Keratinocyte (primary cell): ENCODE measurements around the gene KLHDC7A. TPM values are rescaled to one million over a fixed set of nuclear protein-coding genes. Genes with fewer than 3 reads are reported as not detected.

Experiments
- DNase-seq: peaks from one replicate; pipeline ENCODE4 v3.0.0-alpha.2; 2011; ENCODE audit warnings: low read depth, missing footprints, low spot score
- FAIRE-seq: peaks from 2 replicates; lab custom pipeline; 2011; peaks lifted over from hg19 to GRCh38; lab: Jason Lieb, UNC
- H2AFZ ChIP-seq: 2 replicates; pipeline ENCODE4 v1.6.0; 2012; ENCODE audit warnings: low read length, control low read depth, inconsistent platforms; ENCODE audit not compliant: control insufficient read depth
- H3K27ac ChIP-seq: 2 replicates; pipeline ENCODE4 v1.5.1; 2011; ENCODE audit warnings: low read length; ENCODE audit not compliant: control insufficient read depth, insufficient read depth
- H3K27me3 ChIP-seq: 3 replicates; pipeline ENCODE4 v1.6.0; 2011; ENCODE audit warnings: low read length; ENCODE audit not compliant: control insufficient read depth, insufficient read depth; ENCODE audit errors: extremely low read depth
- H3K36me3 ChIP-seq, 2 experiments: 2 replicates in 1 of 2; 3 replicates in 1 of 2; pipeline ENCODE4 v1.5.1; 2011; ENCODE audit warnings: low read length in 2 of 2, mild to moderate bottlenecking in 1 of 2; ENCODE audit not compliant: control insufficient read depth in 2 of 2, insufficient read depth in 2 of 2; ENCODE audit errors: extremely low read depth in 1 of 2
- H3K4me1 ChIP-seq: 3 replicates; pipeline ENCODE4 v1.5.1; 2011; ENCODE audit warnings: low read length; ENCODE audit not compliant: control insufficient read depth, insufficient read depth; ENCODE audit errors: extremely low read depth
- H3K4me2 ChIP-seq: 3 replicates; pipeline ENCODE4 v1.6.0; 2011; ENCODE audit warnings: low read depth, low read length; ENCODE audit not compliant: control insufficient read depth, insufficient read depth; ENCODE audit errors: extremely low read depth
- H3K4me3 ChIP-seq, 3 experiments: fragments of 200-600 bp in 1 of 3; sonication (generic) in 1 of 3; 2 replicates in 2 of 3; 3 replicates in 1 of 3; pipeline ENCODE4 v1.5.1; 2011 to 2016; ENCODE audit warnings: low read length in 3 of 3, mild to moderate bottlenecking in 3 of 3, control low read depth in 2 of 3, inconsistent platforms in 1 of 3, low read depth in 1 of 3, mixed read lengths in 1 of 3, mixed run types in 1 of 3, moderate library complexity in 1 of 3; ENCODE audit not compliant: control insufficient read depth in 2 of 3, insufficient read depth in 2 of 3; ENCODE audit errors: extremely low read depth in 1 of 3
- H3K79me2 ChIP-seq: 2 replicates; pipeline ENCODE4 v1.6.0; 2012; ENCODE audit warnings: low read length; ENCODE audit not compliant: control insufficient read depth, insufficient read depth
- H3K9ac ChIP-seq: 3 replicates; pipeline ENCODE4 v1.6.0; 2011; ENCODE audit warnings: low read length; ENCODE audit not compliant: control insufficient read depth, insufficient read depth; ENCODE audit errors: extremely low read depth
- H3K9me1 ChIP-seq: 3 replicates; pipeline ENCODE4 v1.6.0; 2011; ENCODE audit warnings: low read length; ENCODE audit not compliant: control insufficient read depth, insufficient read depth; ENCODE audit errors: extremely low read depth
- H3K9me3 ChIP-seq: 2 replicates; pipeline ENCODE4 v1.5.1; 2012; ENCODE audit warnings: low read depth, low read length; ENCODE audit not compliant: control insufficient read depth
- H4K20me1 ChIP-seq: 3 replicates; pipeline ENCODE4 v1.6.0; 2011; ENCODE audit warnings: low read length; ENCODE audit not compliant: control insufficient read depth, insufficient read depth; ENCODE audit errors: extremely low read depth
- EZH2 ChIP-seq: IDR thresholded peaks from one replicate; pipeline ENCODE4 v1.6.1; 2012; ENCODE audit warnings: inconsistent platforms, mild to moderate bottlenecking, low read length, moderate library complexity
- dilution Hi-C: fragments of 300-500 bp; cut with MboI; formaldehyde crosslinking; loops from one replicate; pipeline ENCODE4 v1.7.0; 2020; ENCODE audit warnings: low sequenced_read_pairs; ENCODE audit not compliant: extremely low pct_ligation_motif_present
- polyA plus RNA-seq, 5 experiments: library from polyadenylated mRNA; depleted of rRNA in 3 of 5; stranded (reverse) in 3 of 5; stranded (forward) in 1 of 5; unstranded in 1 of 5; fragments of >200 nt; gene quantifications; 1 replicate in 1 of 5; 2 replicates in 3 of 5; 3 replicates in 1 of 5; pipeline versions ENCODE4 v1.2.1 to v1.2.3, GENCODE V29; 2011 to 2012; ENCODE audit warnings: missing spikeins in 2 of 5, low read depth in 1 of 5, low replicate concordance in 1 of 5
- TF ChIP-seq, protein P1 (sequence below), 3 experiments: IDR thresholded peaks in 1 of 3; conservative IDR thresholded peaks in 1 of 3; optimal IDR thresholded peaks in 1 of 3; 2 replicates in 2 of 3; 3 replicates in 1 of 3; pipeline versions ENCODE3 to v1.5.1; 2011; ENCODE audit warnings: low read length in 3 of 3, mild to moderate bottlenecking in 3 of 3, moderate library complexity in 2 of 3, control low read depth in 1 of 3, inconsistent platforms in 1 of 3; ENCODE audit not compliant: insufficient read depth in 2 of 3; ENCODE audit errors: extremely low read depth in 1 of 3

KLHDC7A gene
- polyA plus RNA-seq, 1 donor (not counting 4 experiments of a cell fraction or from before 2014, with no cell fraction given) = not detected

GRCh38 chr1:18469514-18469913, 11.2 kb upstream of the KLHDC7A start:
- Histone ChIP-seq H3K36me3 (no peaks in the 10 kb centered on the region), H3K9ac (no peak overlapping the region), H3K4me1 (no peaks in the 10 kb centered on the region), H3K9me1 (no peaks in the 10 kb centered on the region), H3K27me3 (no peaks in the 10 kb centered on the region), H3K9me3 (no peaks in the 10 kb centered on the region), H3K4me2 (no peak overlapping the region), H4K20me1 (no peaks in the 10 kb centered on the region), H3K27ac (no peak overlapping the region), H3K4me3 (no peak overlapping the region), H2AFZ (no peak overlapping the region), H3K79me2 (no peaks in the 10 kb centered on the region)
- TF ChIP-seq, protein P1, sequence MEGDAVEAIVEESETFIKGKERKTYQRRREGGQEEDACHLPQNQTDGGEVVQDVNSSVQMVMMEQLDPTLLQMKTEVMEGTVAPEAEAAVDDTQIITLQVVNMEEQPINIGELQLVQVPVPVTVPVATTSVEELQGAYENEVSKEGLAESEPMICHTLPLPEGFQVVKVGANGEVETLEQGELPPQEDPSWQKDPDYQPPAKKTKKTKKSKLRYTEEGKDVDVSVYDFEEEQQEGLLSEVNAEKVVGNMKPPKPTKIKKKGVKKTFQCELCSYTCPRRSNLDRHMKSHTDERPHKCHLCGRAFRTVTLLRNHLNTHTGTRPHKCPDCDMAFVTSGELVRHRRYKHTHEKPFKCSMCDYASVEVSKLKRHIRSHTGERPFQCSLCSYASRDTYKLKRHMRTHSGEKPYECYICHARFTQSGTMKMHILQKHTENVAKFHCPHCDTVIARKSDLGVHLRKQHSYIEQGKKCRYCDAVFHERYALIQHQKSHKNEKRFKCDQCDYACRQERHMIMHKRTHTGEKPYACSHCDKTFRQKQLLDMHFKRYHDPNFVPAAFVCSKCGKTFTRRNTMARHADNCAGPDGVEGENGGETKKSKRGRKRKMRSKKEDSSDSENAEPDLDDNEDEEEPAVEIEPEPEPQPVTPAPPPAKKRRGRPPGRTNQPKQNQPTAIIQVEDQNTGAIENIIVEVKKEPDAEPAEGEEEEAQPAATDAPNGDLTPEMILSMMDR (optimal IDR thresholded peaks at IDR 0.05 in 1 of 3, IDR thresholded peaks at IDR 0.05 in 1 of 3, conservative IDR thresholded peaks at IDR 0.05 in 1 of 3; ENCODE audit: extremely low read depth in 1 of 3, insufficient read depth in 2 of 3, low read length in 3 of 3) = no peak
- TF ChIP-seq EZH2 = no peak
- FAIRE-seq (no peak), DNase-seq (no peak)
- dilution Hi-C loops = no loop called here

DNA sequence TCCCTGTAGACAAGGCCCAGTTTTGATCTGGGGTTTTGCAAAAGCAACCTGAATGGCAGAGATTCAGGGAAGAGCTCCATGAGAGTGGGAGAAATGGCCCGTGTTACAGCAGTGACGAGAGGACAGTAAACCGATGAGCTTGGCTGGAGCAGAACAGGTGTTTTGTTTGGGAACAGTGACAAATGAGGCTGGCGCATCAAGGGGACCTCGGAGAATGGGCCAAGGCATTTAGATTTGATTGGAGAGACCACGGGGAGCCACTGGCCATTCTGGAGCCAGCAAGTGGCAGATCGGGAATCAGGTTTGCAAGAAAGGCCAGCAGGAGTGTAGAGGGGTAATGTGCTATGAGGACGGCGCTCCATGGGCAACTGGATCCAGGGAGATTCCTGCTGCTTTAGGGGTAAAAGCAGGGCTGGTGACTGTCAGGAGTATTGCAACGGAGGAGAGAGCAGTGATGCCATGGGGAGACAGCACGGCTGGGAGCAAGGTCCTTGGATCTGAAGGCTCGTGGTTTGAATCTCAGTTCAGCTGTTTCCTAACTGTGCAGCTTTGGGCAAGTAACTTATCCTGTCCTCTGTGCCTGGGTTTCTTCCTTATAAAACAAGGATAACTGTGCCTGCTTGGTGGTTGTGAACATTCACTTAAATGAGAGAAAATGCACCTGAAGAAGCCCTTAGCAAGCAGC, 9.9 kb upstream of the KLHDC7A start:
- Histone ChIP-seq H4K20me1 (no peaks in the 10 kb centered on the region), H3K9ac (no peak overlapping the region), H3K4me2 (no peak overlapping the region), H3K4me3 (no peak overlapping the region), H3K9me1 (no peaks in the 10 kb centered on the region), H3K79me2 (no peaks in the 10 kb centered on the region), H3K9me3 (no peaks in the 10 kb centered on the region), H3K36me3 (no peaks in the 10 kb centered on the region), H2AFZ (no peak overlapping the region), H3K27me3 (no peaks in the 10 kb centered on the region), H3K27ac (no peak overlapping the region), H3K4me1 (no peaks in the 10 kb centered on the region)
- DNase-seq = no peak
- FAIRE-seq = no peak
- TF ChIP-seq, protein P1 (optimal IDR thresholded peaks at IDR 0.05 in 1 of 3, IDR thresholded peaks at IDR 0.05 in 1 of 3, conservative IDR thresholded peaks at IDR 0.05 in 1 of 3; ENCODE audit: extremely low read depth in 1 of 3, insufficient read depth in 2 of 3, low read length in 3 of 3) = no peak
- TF ChIP-seq EZH2 = no peak
- dilution Hi-C loops = no loop called here
